ENCODE data around the gene MILR1. TPM values are rescaled to one million over a fixed set of nuclear protein-coding genes. Genes with fewer than 3 reads are reported as not detected.
A peak's percentile ranks its signal among the peaks of the same experiment; 100 is the strongest.

The MILR1 gene
- total RNA-seq, 1 donor from 2014 or later = 1.9 TPM

DNA sequence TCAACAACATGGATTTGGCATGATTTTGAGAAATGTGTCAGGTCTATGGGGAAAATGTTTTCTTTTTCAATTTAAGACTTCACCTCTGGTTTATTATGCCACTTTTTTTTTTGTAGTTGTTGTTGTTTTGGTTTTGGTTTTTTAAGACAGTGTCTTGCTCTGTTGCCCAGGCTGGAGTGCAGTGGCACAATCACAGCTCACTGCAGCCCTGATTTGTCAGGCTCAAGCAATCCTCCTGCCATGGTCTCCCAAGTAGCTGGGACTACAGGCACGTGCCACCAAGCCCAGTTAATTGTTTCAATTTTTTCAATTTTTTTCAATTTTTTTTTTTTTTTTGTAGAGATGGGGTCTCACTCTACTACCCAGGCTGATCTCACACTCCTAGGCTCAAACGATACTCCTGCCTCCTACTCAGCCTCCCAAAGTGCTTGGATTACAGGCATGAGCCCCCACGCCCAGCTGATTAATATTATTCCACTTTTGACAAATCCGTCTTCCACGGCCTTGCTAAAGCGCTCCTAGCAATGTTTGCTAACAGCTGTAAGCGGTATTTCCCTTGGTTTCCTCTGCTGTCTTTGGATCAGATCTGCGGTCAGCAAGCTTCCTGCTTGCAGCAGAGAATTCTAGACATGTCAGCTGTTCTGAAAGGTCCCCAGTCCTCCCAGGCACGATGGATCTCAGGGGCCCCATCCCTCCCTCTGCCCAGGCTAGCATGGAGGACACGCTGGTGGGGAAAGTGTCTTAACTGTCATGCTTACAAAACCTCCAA, 7.0 kb upstream of the MILR1 start:
- peaks cover 21% of the 10 kb centered on the region for H3K9me3 Mint-ChIP-seq (ENCODE audit: unreplicated experiment)
- H3K9me3 ChIP-seq (ENCODE audit: insufficient read depth, low read depth, low read length) = peaks cover 12% of the 10 kb centered on the region
- no peak overlapping the region for H3K27ac ChIP-seq (ENCODE audit: low read depth, low read length)
- peaks cover 3% of the 10 kb centered on the region for H3K4me1 Mint-ChIP-seq (ENCODE audit: low read depth, unreplicated experiment)
- peaks cover 2% of the 10 kb centered on the region for H3K36me3 Mint-ChIP-seq (ENCODE audit: low read depth, unreplicated experiment)
- H3K9ac ChIP-seq (ENCODE audit: low read length) = no peak overlapping the region
- H4K20me1 ChIP-seq (ENCODE audit: insufficient read depth, low read length) = no peaks in the 10 kb centered on the region
- TF ChIP-seq, protein P1, sequence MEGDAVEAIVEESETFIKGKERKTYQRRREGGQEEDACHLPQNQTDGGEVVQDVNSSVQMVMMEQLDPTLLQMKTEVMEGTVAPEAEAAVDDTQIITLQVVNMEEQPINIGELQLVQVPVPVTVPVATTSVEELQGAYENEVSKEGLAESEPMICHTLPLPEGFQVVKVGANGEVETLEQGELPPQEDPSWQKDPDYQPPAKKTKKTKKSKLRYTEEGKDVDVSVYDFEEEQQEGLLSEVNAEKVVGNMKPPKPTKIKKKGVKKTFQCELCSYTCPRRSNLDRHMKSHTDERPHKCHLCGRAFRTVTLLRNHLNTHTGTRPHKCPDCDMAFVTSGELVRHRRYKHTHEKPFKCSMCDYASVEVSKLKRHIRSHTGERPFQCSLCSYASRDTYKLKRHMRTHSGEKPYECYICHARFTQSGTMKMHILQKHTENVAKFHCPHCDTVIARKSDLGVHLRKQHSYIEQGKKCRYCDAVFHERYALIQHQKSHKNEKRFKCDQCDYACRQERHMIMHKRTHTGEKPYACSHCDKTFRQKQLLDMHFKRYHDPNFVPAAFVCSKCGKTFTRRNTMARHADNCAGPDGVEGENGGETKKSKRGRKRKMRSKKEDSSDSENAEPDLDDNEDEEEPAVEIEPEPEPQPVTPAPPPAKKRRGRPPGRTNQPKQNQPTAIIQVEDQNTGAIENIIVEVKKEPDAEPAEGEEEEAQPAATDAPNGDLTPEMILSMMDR (IDR thresholded peaks at IDR 0.05; ENCODE audit: insufficient read depth, low read depth, low read length) = no peak
- FAIRE-seq (no peak), DNase-seq (ENCODE audit: low read depth) (peak; percentile 25)
- peak overlapping the region; percentile 17 for H3K4me2 ChIP-seq (ENCODE audit: low read length)
- no peaks in the 10 kb centered on the region for H3K36me3 ChIP-seq (ENCODE audit: insufficient read depth, low read length)
- H3K27me3 ChIP-seq (ENCODE audit: insufficient read depth, low read length) = no peaks in the 10 kb centered on the region
- no peak overlapping the region for H3K4me3 ChIP-seq (ENCODE audit: insufficient read depth, low read depth, low read length)
- H3K27ac Mint-ChIP-seq (ENCODE audit: unreplicated experiment) = peak overlapping the region; percentile 20
- H3K4me1 ChIP-seq (ENCODE audit: insufficient read depth, low read length) = no peaks in the 10 kb centered on the region
- no peaks in the 10 kb centered on the region for H3K27me3 Mint-ChIP-seq (ENCODE audit: low read depth, unreplicated experiment)
- no peak overlapping the region for H3K4me3 Mint-ChIP-seq (ENCODE audit: unreplicated experiment)
- no peak overlapping the region for H2AFZ ChIP-seq (ENCODE audit: low read depth, low read length)
- H3K79me2 ChIP-seq (ENCODE audit: insufficient read depth, low read length) = no peaks in the 10 kb centered on the region

GRCh38 chr17:64442541-64442971, 6.4 kb upstream of the MILR1 start:
- Histone ChIP-seq H3K9me3 (ENCODE audit: insufficient read depth, low read depth, low read length) (peaks cover 6% of the 10 kb centered on the region), H3K36me3 (ENCODE audit: insufficient read depth, low read length) (no peaks in the 10 kb centered on the region), H3K4me3 (ENCODE audit: insufficient read depth, low read depth, low read length) (no peak overlapping the region), H3K9ac (ENCODE audit: low read length) (no peak overlapping the region), H3K79me2 (ENCODE audit: insufficient read depth, low read length) (no peaks in the 10 kb centered on the region), H3K4me1 (ENCODE audit: insufficient read depth, low read length) (no peaks in the 10 kb centered on the region), H3K4me2 (ENCODE audit: low read length) (peak overlapping the region; percentile 17), H2AFZ (ENCODE audit: low read depth, low read length) (no peak overlapping the region), H3K27me3 (ENCODE audit: insufficient read depth, low read length) (no peaks in the 10 kb centered on the region), H3K27ac (ENCODE audit: low read depth, low read length) (no peak overlapping the region), H4K20me1 (ENCODE audit: insufficient read depth, low read length) (no peaks in the 10 kb centered on the region)
- Mint-ChIP-seq H3K4me3 (ENCODE audit: unreplicated experiment) (no peak overlapping the region), H3K4me1 (ENCODE audit: low read depth, unreplicated experiment) (peaks cover 3% of the 10 kb centered on the region), H3K36me3 (ENCODE audit: low read depth, unreplicated experiment) (peaks cover 2% of the 10 kb centered on the region), H3K9me3 (ENCODE audit: unreplicated experiment) (peaks cover 15% of the 10 kb centered on the region), H3K27me3 (ENCODE audit: low read depth, unreplicated experiment) (no peaks in the 10 kb centered on the region), H3K27ac (ENCODE audit: unreplicated experiment) (peak overlapping the region; percentile 20)
- DNase-seq (ENCODE audit: low read depth) (no peak), FAIRE-seq (no peak)
- TF ChIP-seq, protein P1 (IDR thresholded peaks at IDR 0.05; ENCODE audit: insufficient read depth, low read depth, low read length) = no peak
- TF ChIP-seq EZH2 (IDR thresholded peaks at IDR 0.05; ENCODE audit: insufficient read depth, low read length) = no peak

- H3K4me1 Mint-ChIP-seq (ENCODE audit: low read depth, unreplicated experiment) = peaks cover 3% of the 10 kb centered on the region
- H3K27ac Mint-ChIP-seq (ENCODE audit: unreplicated experiment) = no peak overlapping the region
- Histone ChIP-seq H3K79me2 (ENCODE audit: insufficient read depth, low read length) (no peaks in the 10 kb centered on the region), H3K9me3 (ENCODE audit: insufficient read depth, low read depth, low read length) (no peaks in the 10 kb centered on the region), H3K27ac (ENCODE audit: low read depth, low read length) (no peak overlapping the region), H3K4me2 (ENCODE audit: low read length) (no peak overlapping the region), H3K36me3 (ENCODE audit: insufficient read depth, low read length) (no peaks in the 10 kb centered on the region), H4K20me1 (ENCODE audit: insufficient read depth, low read length) (no peaks in the 10 kb centered on the region), H3K4me1 (ENCODE audit: insufficient read depth, low read length) (no peaks in the 10 kb centered on the region), H2AFZ (ENCODE audit: low read depth, low read length) (no peak overlapping the region), H3K27me3 (ENCODE audit: insufficient read depth, low read length) (no peaks in the 10 kb centered on the region), H3K4me3 (ENCODE audit: insufficient read depth, low read depth, low read length) (no peak overlapping the region), H3K9ac (ENCODE audit: low read length) (no peak overlapping the region)
- no peak for TF ChIP-seq EZH2 (IDR thresholded peaks at IDR 0.05; ENCODE audit: insufficient read depth, low read length)
- TF ChIP-seq, protein P1 (IDR thresholded peaks at IDR 0.05; ENCODE audit: insufficient read depth, low read depth, low read length) = no peak
- FAIRE-seq (no peak), DNase-seq (ENCODE audit: low read depth) (no peak)
- no peaks in the 10 kb centered on the region for H3K27me3 Mint-ChIP-seq (ENCODE audit: low read depth, unreplicated experiment)
- H3K36me3 Mint-ChIP-seq (ENCODE audit: low read depth, unreplicated experiment) = no peaks in the 10 kb centered on the region
- H3K4me3 Mint-ChIP-seq (ENCODE audit: unreplicated experiment) = no peak overlapping the region
- peaks cover 11% of the 10 kb centered on the region for H3K9me3 Mint-ChIP-seq (ENCODE audit: unreplicated experiment)
These were observed 5.7 kb upstream of the MILR1 start for GRCh38 chr17:64443086-64443760.
